Activated T-cell treated with anti-CD3 and anti-CD28 coated beads, Interleukin-2, amount 50 U/mL, for 48 hours (primary cell): Measurements from ENCODE around the gene CWC27.

Source experiments
- DNase-seq, 2 experiments: peaks; one replicate each; pipeline ENCODE4 v3.0.0-alpha.2; 2020

Gene CWC27, protein sequence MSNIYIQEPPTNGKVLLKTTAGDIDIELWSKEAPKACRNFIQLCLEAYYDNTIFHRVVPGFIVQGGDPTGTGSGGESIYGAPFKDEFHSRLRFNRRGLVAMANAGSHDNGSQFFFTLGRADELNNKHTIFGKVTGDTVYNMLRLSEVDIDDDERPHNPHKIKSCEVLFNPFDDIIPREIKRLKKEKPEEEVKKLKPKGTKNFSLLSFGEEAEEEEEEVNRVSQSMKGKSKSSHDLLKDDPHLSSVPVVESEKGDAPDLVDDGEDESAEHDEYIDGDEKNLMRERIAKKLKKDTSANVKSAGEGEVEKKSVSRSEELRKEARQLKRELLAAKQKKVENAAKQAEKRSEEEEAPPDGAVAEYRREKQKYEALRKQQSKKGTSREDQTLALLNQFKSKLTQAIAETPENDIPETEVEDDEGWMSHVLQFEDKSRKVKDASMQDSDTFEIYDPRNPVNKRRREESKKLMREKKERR

GRCh38 chr5:64768358-64769312 is at the start of gene CWC27, which contains the start of gene SREK1IP1:
TSS of gene CWC27 (plus strand) at chr5:64768930. CDS start at chr5:64769147, 217 bp downstream.
TSS of gene SREK1IP1 (minus strand) at chr5:64768691. CDS start at chr5:64768517, 174 bp downstream.
- DNase-seq = peak; percentile 86

- DNase-seq = no peak
These were observed 46.1 kb upstream of the CWC27 start for GRCh38 chr5:64722588-64722987.

- no peak for DNase-seq
These were observed 41.6 kb upstream of the CWC27 start for GRCh38 chr5:64727150-64727549.

DNA sequence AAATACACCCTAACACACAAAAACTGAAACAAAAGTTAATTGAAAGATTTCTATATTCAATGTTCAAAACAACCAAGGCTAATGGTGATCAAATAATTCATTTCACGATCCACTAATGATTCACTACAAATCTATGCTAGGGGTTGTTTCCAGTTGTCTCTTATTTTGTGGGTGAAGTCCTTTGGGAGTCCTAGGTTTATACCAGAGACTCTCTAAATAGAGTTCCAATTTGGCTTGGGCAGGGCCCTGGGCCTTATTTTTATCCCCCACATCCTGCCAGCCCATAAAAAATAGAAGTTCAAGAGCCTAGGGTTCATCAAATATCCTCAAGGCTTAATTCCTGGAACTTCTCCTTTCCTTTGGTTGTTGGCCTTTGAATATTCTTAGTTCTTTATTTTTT is 26.3 kb upstream of the CWC27 start:
- no peak for DNase-seq

GRCh38 chr5:64742821-64743220 is 25.9 kb upstream of the CWC27 start:
- no peak for DNase-seq

- no peak for DNase-seq
These were observed 23.8 kb upstream of the CWC27 start for GRCh38 chr5:64744914-64745313.

DNA sequence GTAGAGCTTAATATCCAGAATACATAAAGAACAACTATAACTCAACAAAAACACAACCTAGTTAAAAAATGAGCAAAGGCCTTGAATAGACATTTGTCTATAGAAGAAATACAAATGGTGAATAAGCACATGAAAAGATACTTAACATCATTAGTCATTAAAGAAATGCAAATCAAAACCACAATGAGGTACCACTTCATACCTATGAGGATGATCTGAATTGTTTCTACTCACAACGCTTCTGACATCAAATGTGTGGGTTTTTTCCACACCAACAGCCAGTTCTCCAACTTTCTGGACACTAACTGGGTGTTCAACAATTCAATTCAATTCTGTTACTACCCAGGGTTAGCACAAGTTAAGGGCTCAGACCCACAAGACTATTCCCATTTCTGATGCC is 22.3 kb upstream of the CWC27 start:
- DNase-seq = no peak

DNA sequence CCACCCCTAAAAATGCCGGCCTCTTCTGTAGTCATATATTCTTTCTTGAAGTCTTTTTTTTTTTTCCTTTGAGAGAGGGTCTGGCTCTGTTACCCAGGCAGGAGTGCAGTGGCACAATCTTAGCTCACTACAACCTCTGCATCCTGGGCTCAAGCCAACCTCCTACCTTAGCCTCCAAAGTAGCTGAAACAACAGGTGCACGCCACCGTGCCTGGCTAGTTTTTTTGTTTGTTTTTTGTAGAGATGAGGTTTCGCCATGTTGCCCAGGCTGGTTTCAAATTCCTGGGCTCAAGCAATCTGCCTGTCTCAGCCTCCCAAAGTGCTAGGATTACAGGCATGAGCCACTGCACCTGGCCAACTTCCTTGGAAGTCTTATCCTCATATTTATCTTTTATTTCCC is 19.3 kb upstream of the CWC27 start:
- no peak for DNase-seq

DNA sequence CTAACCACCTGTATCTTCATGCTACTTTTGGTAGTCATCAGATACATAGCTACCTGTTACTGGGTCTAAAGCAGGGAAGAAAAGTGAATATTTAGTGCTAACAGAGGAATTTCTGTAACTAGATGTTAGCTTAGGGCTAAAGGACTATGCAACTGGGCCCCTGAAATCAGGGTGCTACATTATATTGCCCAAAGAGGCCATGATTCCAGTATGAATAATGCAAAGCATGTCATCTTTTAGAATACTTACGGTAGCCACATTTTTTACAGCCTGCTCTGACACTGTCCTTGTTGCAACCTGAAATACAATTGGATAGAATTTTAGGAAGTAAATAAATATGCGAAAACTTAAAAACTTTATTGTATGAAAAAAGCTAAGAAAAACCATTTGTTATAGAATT is 14.7 kb upstream of the CWC27 start:
- DNase-seq = no peak

- DNase-seq = no peak
These were observed 9.8 kb upstream of the CWC27 start for GRCh38 chr5:64758901-64759300.

- DNase-seq = no peak
These were observed 8.6 kb upstream of the CWC27 start for GRCh38 chr5:64759960-64760660.

- DNase-seq = no peak
These were observed 4.7 kb upstream of the CWC27 start for GRCh38 chr5:64763948-64764503.

DNA sequence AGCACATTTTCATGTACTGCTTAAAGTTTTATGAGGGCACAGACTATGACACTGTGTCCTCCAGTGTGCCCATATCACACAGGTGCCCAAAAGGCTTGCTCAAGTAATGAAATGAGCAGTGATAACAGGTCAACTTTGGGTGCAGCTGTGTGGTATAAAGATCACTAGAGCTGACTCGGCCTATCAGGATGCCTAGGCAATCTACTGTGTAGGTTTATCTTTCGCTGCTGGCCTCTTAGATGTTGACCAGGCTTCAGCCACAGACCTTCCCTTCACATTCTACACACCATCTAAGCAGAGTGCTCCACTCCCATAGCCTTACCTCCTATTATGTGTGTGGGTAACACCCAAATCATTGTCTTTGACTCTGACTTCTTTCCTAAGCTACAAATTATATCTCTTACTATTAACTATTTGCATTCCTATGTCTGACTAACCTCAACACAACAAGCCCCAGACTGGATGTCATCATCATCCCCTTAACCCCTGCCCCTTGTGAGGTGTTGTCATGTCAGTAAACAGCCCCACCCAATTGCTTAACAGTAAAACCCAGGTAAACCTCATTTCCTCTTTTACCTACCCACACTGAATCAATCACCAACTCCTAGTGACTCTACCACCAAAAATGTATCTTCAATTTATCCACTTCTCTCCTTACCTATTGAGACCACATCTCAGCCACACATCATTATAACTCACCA is 2.8 kb upstream of the CWC27 start:
- no peak for DNase-seq

DNA sequence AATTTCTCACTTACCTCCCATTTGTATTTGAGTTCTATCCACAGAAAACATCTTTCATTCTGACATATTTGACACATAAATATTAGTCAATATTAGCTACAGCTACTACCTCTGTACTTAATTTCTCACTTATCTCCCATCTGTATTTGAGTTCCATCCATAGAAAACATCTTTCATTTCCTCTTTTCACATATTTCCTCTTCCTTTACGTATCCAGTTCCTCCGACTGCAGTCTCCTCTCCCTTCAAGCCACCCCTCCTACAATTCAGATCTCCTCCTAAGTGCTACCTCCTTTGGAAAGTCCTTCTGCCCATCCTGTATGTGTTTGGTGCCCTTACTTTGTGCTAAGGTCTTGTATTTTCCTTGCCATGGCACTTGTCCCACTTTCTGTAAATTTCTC is 1.8 kb upstream of the CWC27 start:
- no peak for DNase-seq

DNA sequence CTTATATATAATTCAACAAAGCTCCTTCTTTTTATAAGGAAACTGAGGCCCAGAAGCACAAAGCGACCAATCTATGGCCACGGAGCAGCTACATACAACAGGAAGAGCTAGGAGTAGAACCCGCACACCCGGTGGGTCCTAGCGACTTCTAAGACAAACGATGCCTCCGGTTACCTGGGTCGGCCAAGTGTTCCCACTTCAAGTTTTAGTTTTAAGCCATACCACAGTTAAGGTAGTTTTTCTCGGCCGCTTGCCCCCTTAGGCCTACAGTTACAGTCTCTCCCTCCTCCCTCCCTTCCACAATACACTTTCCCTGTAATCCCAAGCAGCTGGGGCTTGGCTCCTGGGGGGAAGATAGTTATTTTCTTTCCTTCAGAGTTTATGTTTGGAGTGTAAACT is 772 bp upstream of the CWC27 start:
- peak; percentile 37 to 46 for DNase-seq

- no peak for DNase-seq
These were observed 1.1 kb downstream of the CWC27 start for GRCh38 chr5:64769855-64770254.

DNA sequence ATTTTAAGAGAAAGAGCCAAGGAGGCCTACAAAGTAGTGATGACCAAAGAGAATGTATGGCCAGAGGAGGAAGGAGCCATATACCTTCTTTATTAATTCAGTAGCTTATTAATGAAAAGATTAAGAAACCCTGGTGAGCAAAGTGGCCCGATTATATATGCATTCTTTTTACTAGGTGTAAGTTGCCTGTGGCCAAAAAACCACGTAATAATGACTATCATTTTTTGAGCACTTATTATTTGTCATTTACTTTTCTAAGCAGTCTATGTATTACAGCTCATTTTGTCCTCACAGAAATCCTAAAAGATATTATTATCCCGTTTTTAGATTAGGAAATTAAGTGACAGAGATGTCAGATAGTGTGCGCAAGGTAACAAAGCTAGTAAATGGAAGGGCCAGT is 3.0 kb downstream of the CWC27 start:
- DNase-seq = no peak

- DNase-seq = no peak
These were observed 4.8 kb downstream of the CWC27 start for GRCh38 chr5:64773533-64773932.

GRCh38 chr5:64775291-64775690 is 6.6 kb downstream of the CWC27 start:
- no peak for DNase-seq

GRCh38 chr5:64784451-64785025 is 15.8 kb downstream of the CWC27 start:
- peak; percentile 70 for DNase-seq

DNA sequence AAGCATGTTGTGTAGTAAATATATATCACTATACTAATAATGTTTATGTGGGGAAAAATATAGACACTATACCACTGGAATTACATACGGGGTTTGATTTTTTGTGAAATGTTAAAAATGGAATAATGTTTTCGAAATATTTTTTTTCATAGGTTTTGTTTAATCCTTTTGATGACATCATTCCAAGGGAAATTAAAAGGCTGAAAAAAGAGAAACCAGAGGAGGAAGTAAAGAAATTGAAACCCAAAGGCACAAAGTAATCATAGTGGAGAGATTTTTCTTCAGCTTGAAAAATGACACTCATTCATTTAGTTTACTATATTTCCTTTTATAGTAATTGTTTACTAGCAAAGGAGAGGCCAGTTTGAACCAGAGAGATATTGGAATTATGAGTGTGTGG is 17.6 kb downstream of the CWC27 start:
- DNase-seq = no peak

DNA sequence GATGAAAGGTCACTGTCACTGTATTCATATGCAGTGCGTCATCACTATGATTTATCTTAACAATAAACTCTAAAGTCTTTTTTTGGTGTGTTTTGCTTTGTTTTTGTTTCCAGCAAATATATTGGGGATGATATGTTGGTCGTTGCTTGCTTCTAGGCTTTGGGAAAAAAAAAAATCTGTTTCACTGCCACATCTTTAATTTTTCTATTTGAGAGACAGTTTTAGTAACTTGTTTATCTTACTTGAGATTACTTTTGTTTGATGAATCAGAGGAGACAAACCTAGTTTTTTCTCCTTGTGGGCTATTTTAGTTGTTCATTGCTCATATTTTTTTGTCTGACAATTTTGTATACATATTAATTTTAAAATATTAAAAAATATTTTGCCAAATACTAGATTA is 19.4 kb downstream of the CWC27 start:
- no peak for DNase-seq
